GM18867 (cell line): ENCODE data around the gene BCL7A.

Experiments used
- ATAC-seq: cut with Tn5 transposase; IDR thresholded peaks from one replicate; pipeline ENCODE4 v1.9.1; 2021; ENCODE audit warnings: mild to moderate bottlenecking, moderate library complexity; ENCODE audit not compliant: unreplicated experiment

Gene BCL7A

DNA sequence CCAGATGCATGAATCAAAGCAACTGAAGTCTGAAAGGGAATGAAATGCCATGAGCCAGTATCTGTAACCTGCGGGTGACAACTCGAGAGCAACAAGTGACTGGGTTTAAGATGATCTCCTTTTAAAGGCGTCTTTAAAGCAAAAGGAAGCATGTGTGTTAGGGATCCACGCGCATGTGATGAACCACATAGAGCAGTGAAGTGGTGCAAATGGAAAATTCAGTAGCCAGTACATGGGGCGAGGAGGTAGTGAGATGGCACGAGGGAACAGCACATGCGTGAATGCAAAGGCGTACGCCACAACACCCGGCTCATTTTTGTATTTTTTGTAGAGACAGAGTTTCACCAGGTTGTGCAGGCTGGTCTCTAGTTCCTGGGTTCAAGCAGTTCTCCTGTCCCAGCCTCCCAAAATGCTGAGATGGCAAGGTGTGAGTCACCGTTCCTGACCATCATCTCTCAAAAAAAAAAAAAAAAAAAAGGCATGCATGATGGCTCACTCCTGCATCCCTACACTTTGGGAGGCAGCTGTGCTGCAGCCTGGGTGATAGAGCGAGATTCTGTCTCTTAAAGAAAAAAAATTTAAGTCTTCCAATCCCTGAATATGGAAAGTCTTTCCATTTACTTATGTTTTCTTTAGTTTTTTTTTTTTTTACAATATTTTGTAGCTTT lies 24.6 kb upstream of the BCL7A start:
- ATAC-seq, result no peak

GRCh38 chr12:122001466-122002209 lies 20.0 kb upstream of the BCL7A start:
- ATAC-seq, result no peak

DNA sequence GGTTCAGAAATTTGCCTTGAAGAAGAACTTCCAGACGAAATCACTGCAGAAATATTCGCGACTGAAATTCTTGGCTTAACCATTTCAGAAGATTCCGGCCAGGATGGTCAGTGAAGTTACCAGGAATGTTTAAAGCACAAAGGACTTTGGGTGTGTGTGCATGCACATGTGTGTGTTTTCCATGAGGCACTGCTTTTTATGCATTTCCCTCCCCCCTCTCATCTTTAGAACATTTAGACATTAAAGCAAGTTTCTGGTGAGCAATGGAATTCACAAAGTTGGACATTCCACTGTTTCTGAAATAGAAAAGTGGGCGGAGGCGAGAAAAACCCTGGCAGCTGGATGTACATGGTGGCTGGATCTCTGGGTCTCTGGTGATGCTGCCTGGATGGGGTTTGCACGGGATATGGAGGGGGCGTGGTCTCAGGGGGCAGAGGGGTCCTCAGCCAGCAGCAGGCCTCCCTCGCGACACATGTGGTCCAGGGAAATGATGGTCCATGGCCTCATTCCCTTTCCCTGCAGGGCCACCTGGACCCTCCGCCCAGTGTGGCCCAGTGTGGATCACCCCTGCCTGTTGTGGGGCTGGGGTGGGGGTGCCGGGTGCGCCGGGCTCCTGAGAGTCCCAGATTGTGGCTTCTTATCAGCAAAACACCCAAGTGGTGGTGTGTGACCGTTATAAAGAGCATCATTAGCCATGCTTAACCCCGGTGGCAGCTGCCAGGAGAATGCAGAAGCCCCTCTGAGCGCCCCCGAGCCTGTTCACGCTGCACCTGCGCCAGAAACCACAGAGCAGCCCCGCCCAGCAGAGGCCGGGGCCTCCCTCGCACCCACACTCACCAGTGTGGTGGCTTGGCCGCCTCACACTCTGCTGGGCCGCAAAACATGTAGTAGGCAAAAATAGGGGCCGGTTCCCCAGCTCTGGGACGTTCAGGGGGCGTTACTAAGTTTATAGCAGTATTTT lies 17.8 kb upstream of the BCL7A start:
- no peak for ATAC-seq

- ATAC-seq, result no peak
Measured at GRCh38 chr12:122004633-122005071, 17.0 kb upstream of the BCL7A start.

- ATAC-seq, result no peak
Measured at GRCh38 chr12:122005252-122005776, 16.4 kb upstream of the BCL7A start.

DNA sequence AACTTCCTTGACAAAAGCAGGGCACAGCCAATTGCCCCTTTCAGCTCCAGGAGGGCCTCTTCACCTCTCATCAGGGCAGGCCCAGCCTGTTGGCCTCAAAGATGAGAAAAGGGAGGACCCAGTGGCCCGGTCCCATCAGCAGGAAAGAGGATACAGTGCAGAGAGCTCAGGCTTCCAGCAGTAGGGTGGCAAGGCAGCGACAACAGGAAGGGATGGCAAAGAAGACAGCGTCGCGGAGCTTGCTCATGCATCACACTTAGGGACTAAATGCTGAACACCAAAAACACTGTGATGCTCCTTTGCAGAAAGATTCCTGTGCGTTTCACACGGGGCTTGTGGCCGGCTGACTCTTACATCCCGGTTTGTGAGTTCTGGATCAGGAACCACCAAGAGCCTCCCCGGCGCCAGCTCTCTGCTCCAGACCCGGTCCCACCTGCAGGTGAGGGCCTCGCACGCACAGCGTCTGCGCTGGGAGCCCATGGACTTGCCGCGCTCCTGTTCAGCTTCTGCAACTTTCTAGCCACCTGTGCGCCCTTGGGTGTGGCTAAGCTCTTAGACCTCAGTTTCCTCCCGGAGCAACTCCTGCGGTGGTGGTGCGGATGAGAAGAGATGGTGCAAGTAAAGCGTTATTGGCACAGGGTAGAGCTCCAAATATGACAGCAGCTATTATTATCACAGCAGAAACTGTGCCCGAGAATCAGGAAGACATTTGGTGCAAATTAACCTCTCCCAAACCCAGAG lies 15.3 kb upstream of the BCL7A start:
- no peak for ATAC-seq

DNA sequence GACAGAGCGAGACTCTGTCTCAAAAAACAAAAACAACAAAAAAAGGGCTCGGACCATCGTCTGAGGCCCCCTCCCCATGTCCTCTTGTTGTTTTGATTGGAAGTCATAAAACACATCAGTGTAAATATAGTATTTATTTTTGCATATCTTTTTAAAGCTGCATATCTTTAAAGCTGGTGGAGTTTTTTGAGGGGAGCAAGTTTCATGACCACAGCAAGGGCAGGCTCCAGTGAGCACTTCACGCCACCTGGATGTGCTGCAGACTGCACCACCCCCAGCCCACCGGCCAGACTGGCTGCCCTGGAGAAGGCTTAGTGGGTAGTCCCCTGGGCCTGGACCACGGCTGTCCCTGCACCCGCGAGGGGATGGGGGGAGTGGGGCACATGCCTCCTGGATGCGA lies 11.9 kb upstream of the BCL7A start:
- no peak for ATAC-seq

DNA sequence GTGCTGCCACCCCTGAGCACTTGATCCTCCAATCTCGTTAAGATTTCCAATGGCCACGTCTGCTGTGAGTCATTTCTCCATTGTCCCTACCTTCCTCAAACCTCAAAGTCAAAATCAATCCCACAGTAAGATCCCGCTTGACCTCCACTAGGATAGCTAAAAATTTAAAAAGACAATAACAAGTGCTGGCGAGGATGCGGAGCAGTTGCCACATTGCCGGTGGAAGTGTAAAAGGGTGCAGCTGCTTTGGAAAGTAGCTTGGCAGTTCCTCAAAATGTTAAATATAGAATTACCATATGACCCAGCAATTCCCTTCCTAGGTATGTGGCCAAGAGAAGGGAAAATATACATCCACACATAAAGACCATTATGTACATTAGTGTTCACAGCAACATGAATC lies 9.5 kb upstream of the BCL7A start:
- no peak for ATAC-seq

- ATAC-seq, result no peak
Measured at GRCh38 chr12:122013136-122013535, 8.5 kb upstream of the BCL7A start.

DNA sequence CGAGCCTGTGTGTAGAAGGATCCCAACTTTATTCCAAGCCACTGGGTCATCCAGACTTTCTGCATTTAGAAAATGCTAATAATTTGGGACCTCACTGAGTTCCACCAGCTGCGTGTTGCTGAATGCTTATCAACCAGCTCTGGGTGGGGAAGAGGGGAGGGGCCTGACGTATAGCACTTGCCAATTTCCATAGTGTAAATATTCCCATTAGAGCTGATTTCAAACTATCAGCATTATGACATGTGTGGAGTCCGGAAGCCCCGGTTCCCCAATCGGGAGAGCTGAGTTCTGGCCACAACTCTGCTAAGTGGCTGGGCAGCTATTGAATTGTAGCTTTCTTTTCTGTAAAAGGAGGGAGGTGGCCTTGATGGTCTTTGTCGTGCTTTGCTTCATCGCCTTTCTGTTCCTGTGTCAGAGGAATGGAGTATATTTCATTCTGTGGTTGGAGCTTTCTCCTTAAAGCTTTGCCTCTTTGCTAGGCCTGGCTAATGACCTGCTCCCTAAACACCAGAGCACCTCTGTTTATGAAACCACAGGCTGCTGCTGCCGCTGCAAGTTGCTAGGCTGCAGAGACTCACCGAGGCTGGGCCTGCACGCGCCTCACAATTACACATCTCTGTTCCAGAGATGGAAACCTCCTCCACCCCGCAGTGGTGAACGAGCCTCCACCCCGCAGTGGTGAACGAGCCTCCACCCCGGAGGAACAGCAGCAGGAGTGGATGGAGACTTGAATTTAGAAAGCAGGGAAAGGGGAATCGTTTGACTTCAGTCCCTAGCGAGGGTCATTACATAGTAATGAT lies 7.7 kb upstream of the BCL7A start:
- no peak for ATAC-seq

GRCh38 chr12:122014781-122015180 lies 6.9 kb upstream of the BCL7A start:
- ATAC-seq, result no peak

GRCh38 chr12:122018457-122018856 lies 3.2 kb upstream of the BCL7A start:
- ATAC-seq, result no peak

- ATAC-seq, result no peak
Measured at GRCh38 chr12:122018937-122019336, 2.7 kb upstream of the BCL7A start.

DNA sequence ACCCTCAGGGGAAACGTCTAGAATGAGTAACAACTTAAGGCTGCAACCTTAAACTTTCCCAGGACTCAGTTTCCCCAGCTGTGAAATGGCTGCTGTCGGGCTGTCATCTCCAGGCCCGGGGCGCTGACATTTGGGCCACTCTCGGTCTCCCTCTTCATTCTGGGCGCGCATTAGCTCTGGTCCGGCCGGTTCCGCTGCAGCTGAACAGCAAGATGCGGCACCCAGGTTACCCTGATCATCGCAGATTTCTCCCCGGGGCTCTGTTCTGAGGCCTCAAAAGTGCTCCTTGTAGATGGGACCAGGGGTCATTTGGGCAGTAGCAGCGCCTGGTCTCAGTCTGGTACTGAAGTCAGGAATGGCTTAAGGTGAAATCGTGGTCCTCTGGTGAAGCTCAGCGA lies 890 bp upstream of the BCL7A start:
- no peak for ATAC-seq

- no peak for ATAC-seq
Measured at GRCh38 chr12:122021193-122021821, 377 bp upstream of the BCL7A start.

GRCh38 chr12:122022393-122023338 lies 982 bp downstream of the BCL7A start:
- no peak for ATAC-seq

- ATAC-seq, result no peak
Measured at GRCh38 chr12:122023339-122024131, 1.9 kb downstream of the BCL7A start.
